Measurements from ENCODE around the gene INPP5A. TPM values are rescaled to one million over a fixed set of nuclear protein-coding genes. Genes with fewer than 3 reads are reported as not detected.
A peak's percentile ranks its signal among the peaks of the same experiment; 100 is the strongest.
"Not testable (repeated sequence)": the region's sequence is repeated elsewhere in the genome, so short reads cannot be mapped to it uniquely, and the experiment has no call there.

The INPP5A gene
- total and polyA plus RNA-seq, 2 of the 13 experiments (the other 11 are each of a cell fraction or from before 2014, with no cell fraction given): 17.5 to 37.9 TPM

GRCh38 chr10:132743196-132743924, 205.8 kb downstream of the INPP5A start:
- H3K9me3 ChIP-seq (ENCODE audit: low read length); H2AFZ ChIP-seq (ENCODE audit: low read length); ATAC-seq; H3K9ac ChIP-seq (ENCODE audit: insufficient read depth, low read depth, low read length); H3K4me2 ChIP-seq (ENCODE audit: low read depth, low read length); DNase-seq (ENCODE audit: low spot score); H4K20me1 ChIP-seq (ENCODE audit: insufficient read depth, low read length); intact Hi-C loops (cut with micrococcal nuclease; ENCODE audit: unreplicated experiment); in situ Hi-C loops (cut with HindIII; ENCODE audit: extremely low pct_ligation_motif_present, low pct_unique_long_range_greater_than_20kb); H3K79me2 ChIP-seq (ENCODE audit: insufficient read depth, low read length); H3K4me3 ChIP-seq (replicated peaks in 1 of 3; ENCODE audit: insufficient read depth in 1 of 3, low read depth in 2 of 3, low read length in 3 of 3); CTCF ChIA-PET (ENCODE audit: low intra/inter-chr PET ratio, low total read pairs); POLR2A ChIA-PET; H3K27ac ChIP-seq (ENCODE audit: extremely low read length, insufficient read depth, low read length); H3K36me3 ChIP-seq (replicated peaks in 1 of 2; ENCODE audit: control insufficient read depth in 1 of 2, insufficient read depth in 2 of 2, low read length in 2 of 2); H3K27me3 ChIP-seq (ENCODE audit: control insufficient read depth in 1 of 2, insufficient read depth in 2 of 2, low read length in 2 of 2); BruUV-seq (replicated peaks); FAIRE-seq: not testable (repeated sequence)
- 0 out of 4 replicates have a peak, but pooled peaks of 1 of the 2 experiments have one; percentile 12 for TF ChIP-seq MAFK (conservative IDR thresholded peaks at IDR 0.05 in 1 of 2, IDR thresholded peaks at IDR 0.05 in 1 of 2; ENCODE audit: low read length in 2 of 2)
- 98% methylated on average over 7 of the region's 30 CpGs for WGBS (ENCODE audit: low lambda C conversion rate)
- H3K4me1 ChIP-seq (ENCODE audit: insufficient read depth, low read length): peaks cover 10% of the 10 kb centered on the region

- Histone ChIP-seq H3K27ac (ENCODE audit: extremely low read length, insufficient read depth, low read length) (no peak overlapping the region), H3K79me2 (ENCODE audit: insufficient read depth, low read length) (no peaks in the 10 kb centered on the region), H2AFZ (ENCODE audit: low read length) (no peak overlapping the region), H3K27me3 (ENCODE audit: control insufficient read depth in 1 of 2, insufficient read depth in 2 of 2, low read length in 2 of 2) (no peaks in the 10 kb centered on the region), H3K4me3 (replicated peaks in 1 of 3; ENCODE audit: insufficient read depth in 1 of 3, low read depth in 2 of 3, low read length in 3 of 3) (no peak overlapping the region), H3K9me3 (ENCODE audit: low read length) (no peaks in the 10 kb centered on the region), H4K20me1 (ENCODE audit: insufficient read depth, low read length) (no peaks in the 10 kb centered on the region), H3K4me2 (ENCODE audit: low read depth, low read length) (no peak overlapping the region), H3K36me3 (replicated peaks in 1 of 2; ENCODE audit: control insufficient read depth in 1 of 2, insufficient read depth in 2 of 2, low read length in 2 of 2) (no peaks in the 10 kb centered on the region; a peak in 2 of 5 replicates), H3K9ac (ENCODE audit: insufficient read depth, low read depth, low read length) (no peak overlapping the region), H3K4me1 (ENCODE audit: insufficient read depth, low read length) (peaks cover 10% of the 10 kb centered on the region)
- intact Hi-C loops (cut with micrococcal nuclease; ENCODE audit: unreplicated experiment): no loop called here
- BruUV-seq (replicated peaks): no TSS peak
- CTCF ChIA-PET (ENCODE audit: low intra/inter-chr PET ratio, low total read pairs): no interaction called here
- in situ Hi-C loops (cut with HindIII; ENCODE audit: extremely low pct_ligation_motif_present, low pct_unique_long_range_greater_than_20kb): no loop called here
- DNase-seq (ENCODE audit: low spot score): no peak
- TF ChIP-seq RXRA (CRISPR knock-in tag; IDR thresholded peaks at IDR 0.05) (no peak), ARNT2 (CRISPR knock-in tag; IDR thresholded peaks at IDR 0.05; ENCODE audit: low read depth) (no peak), POLR2AphosphoS5 (IDR thresholded peaks at IDR 0.05; ENCODE audit: low read depth, low read length) (no peak), CEBPZ (IDR thresholded peaks at IDR 0.05; ENCODE audit: low read length) (no peak), HHEX (CRISPR knock-in tag; IDR thresholded peaks at IDR 0.05) (no peak), ZNF251 (CRISPR knock-in tag; IDR thresholded peaks at IDR 0.05) (no peak), POGZ (CRISPR knock-in tag; IDR thresholded peaks at IDR 0.05) (no peak), THAP7 (CRISPR knock-in tag; IDR thresholded peaks at IDR 0.05) (no peak), MED1 (CRISPR knock-in tag; IDR thresholded peaks at IDR 0.05) (no peak), SKI (IDR thresholded peaks at IDR 0.05; ENCODE audit: partially characterized antibody) (no peak), SYNCRIP (IDR thresholded peaks at IDR 0.05; ENCODE audit: insufficient read depth, low read depth, low read length) (no peak), SMC3 (IDR thresholded peaks at IDR 0.05; ENCODE audit: low read length) (no peak), ZNF772 (CRISPR knock-in tag; IDR thresholded peaks at IDR 0.05) (no peak), ZNF501 (CRISPR knock-in tag; IDR thresholded peaks at IDR 0.05) (no peak), SIX4 (CRISPR knock-in tag; IDR thresholded peaks at IDR 0.05) (no peak)
- no peak for ATAC-seq
- no peak for FAIRE-seq
- 93% methylated on average over 6 of the region's 18 CpGs for WGBS (ENCODE audit: low lambda C conversion rate)
- POLR2A ChIA-PET: no interaction called here
These were observed 206.4 kb downstream of the INPP5A start for GRCh38 chr10:132743925-132744490.

Data from HepG2 (cell line).